ENCODE measurements around the gene RPL10L. TPM values are rescaled to one million over a fixed set of nuclear protein-coding genes. Genes with fewer than 3 reads are reported as not detected.
A peak's percentile ranks its signal among the peaks of the same experiment; 100 is the strongest.

RPL10L gene
- polyA plus RNA-seq, 2 of the 4 experiments (the other 2 are of a cell fraction) = not detected

DNA sequence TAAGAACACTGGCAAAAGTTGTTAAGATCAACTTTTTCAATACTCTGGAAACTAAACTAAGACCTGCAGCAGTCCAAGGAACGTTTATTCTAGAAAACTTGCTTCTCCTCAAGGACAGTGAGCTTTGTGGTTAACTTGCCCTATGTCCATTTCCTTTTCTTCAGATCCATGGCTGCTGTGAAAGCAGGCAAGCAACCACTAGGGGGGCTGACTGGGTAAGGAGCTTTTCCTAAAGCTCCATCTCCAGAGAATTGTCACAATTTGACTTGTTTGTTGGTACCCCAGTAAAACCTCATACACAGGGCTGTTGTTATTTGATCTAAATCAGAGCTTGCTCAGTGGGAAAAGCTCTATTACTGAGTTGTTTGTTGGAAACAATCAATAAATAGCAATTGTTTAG is 10.1 kb upstream of the RPL10L start:
- Histone ChIP-seq H3K4me3 (no peak overlapping the region), H3K9me3 (no peaks in the 10 kb centered on the region), H3K4me1 (no peaks in the 10 kb centered on the region), H3K4me2 (no peak overlapping the region), H3K27ac (no peak overlapping the region)
- peak in 1 of 2 experiments; percentile 35; a peak in 1 of 6 replicates for ATAC-seq
- peak in 1 of 2 experiments; percentile 21 for DNase-seq (ENCODE audit: low read depth in 1 of 2, low spot score in 1 of 2)
- ChIA-PET POLR2A (no interaction called here), CTCF (no interaction called here)
- TF ChIP-seq MYC (IDR thresholded peaks at IDR 0.05; ENCODE audit: borderline replicate concordance, low read length) = no peak
- TF ChIP-seq, protein P1, sequence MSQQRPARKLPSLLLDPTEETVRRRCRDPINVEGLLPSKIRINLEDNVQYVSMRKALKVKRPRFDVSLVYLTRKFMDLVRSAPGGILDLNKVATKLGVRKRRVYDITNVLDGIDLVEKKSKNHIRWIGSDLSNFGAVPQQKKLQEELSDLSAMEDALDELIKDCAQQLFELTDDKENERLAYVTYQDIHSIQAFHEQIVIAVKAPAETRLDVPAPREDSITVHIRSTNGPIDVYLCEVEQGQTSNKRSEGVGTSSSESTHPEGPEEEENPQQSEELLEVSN (IDR thresholded peaks at IDR 0.05; ENCODE audit: borderline replicate concordance, low read depth) = no peak
- TF ChIP-seq JUN (IDR thresholded peaks at IDR 0.05) = no peak
- TF ChIP-seq CTCF (IDR thresholded peaks at IDR 0.05) = no peak
- no peak for TF ChIP-seq KDM1A (IDR thresholded peaks at IDR 0.05; ENCODE audit: low read depth)
- no peak for TF ChIP-seq FOSL2 (IDR thresholded peaks at IDR 0.05)
- TF ChIP-seq FOSL2 (CRISPR knock-in tag; IDR thresholded peaks at IDR 0.05) = no peak
- TF ChIP-seq SMC3 (IDR thresholded peaks at IDR 0.05) = no peak
- TF ChIP-seq SREBF2 (IDR thresholded peaks at IDR 0.05) = no peak
- TF ChIP-seq HES2 (IDR thresholded peaks at IDR 0.05) = no peak
- no peak for TF ChIP-seq ZNF302 (CRISPR knock-in tag; IDR thresholded peaks at IDR 0.05)
- 0% methylated on average over 1 of the region's 1 CpG for WGBS (ENCODE audit: missing lambda C conversion rate)
- no peak for FAIRE-seq

GRCh38 chr14:46653031-46653755 is 1.6 kb upstream of the RPL10L start:
- H3K9me3 ChIP-seq = no peaks in the 10 kb centered on the region
- no peak for FAIRE-seq
- POLR2A ChIA-PET = no interaction called here
- DNase-seq (ENCODE audit: low read depth in 1 of 2, low spot score in 1 of 2) = no peak
- TF ChIP-seq, protein P1 (IDR thresholded peaks at IDR 0.05; ENCODE audit: borderline replicate concordance, low read depth) = no peak
- TF ChIP-seq EHF (CRISPR knock-in tag; IDR thresholded peaks at IDR 0.05) (no peak), CEBPB (IDR thresholded peaks at IDR 0.05) (no peak), POLR2A (IDR thresholded peaks at IDR 0.05; ENCODE audit: low read length) (no peak), CHD4 (IDR thresholded peaks at IDR 0.05; ENCODE audit: borderline replicate concordance) (no peak), FOSL2 (IDR thresholded peaks at IDR 0.05) (no peak), FOSL2 (CRISPR knock-in tag; IDR thresholded peaks at IDR 0.05) (no peak), ZSCAN20 (CRISPR knock-in tag; IDR thresholded peaks at IDR 0.05) (no peak)
- TF ChIP-seq, protein P2, sequence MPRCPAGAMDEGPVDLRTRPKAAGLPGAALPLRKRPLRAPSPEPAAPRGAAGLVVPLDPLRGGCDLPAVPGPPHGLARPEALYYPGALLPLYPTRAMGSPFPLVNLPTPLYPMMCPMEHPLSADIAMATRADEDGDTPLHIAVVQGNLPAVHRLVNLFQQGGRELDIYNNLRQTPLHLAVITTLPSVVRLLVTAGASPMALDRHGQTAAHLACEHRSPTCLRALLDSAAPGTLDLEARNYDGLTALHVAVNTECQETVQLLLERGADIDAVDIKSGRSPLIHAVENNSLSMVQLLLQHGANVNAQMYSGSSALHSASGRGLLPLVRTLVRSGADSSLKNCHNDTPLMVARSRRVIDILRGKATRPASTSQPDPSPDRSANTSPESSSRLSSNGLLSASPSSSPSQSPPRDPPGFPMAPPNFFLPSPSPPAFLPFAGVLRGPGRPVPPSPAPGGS (IDR thresholded peaks at IDR 0.05) = no peak
- CTCF ChIA-PET = no interaction called here
- no peak overlapping the region for H3K27ac ChIP-seq
- no peak for ATAC-seq
- H3K4me2 ChIP-seq = no peak overlapping the region
- no peak overlapping the region for H3K4me3 ChIP-seq
- H3K4me1 ChIP-seq = no peaks in the 10 kb centered on the region

DNA sequence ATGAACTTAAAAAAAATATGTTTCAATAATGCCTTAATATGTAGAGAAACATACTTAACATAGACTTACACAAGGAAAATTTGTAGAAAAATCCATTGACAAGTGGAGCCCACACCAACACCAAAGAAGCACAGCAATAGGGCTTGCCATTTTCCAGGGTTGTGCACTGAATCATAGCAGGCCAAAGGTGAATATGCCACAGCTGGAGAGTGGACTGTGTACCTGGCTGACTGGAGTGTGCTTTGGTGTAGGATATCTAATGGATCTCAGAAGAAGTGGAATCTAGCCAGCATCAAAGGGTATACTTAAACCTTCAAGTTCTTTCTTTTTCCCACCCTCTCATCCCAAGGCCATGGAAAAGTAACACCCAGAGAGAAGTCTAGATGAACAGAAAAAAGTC is 4.8 kb downstream of the RPL10L start:
- FAIRE-seq = no peak
- H3K9me3 ChIP-seq = no peaks in the 10 kb centered on the region
- POLR2A ChIA-PET = no interaction called here
- TF ChIP-seq, protein P1 (IDR thresholded peaks at IDR 0.05; ENCODE audit: borderline replicate concordance, low read depth) = no peak
- TF ChIP-seq RFX5 (IDR thresholded peaks at IDR 0.05) (no peak), CBX8 (IDR thresholded peaks at IDR 0.05) (no peak), NPAS2 (CRISPR knock-in tag; IDR thresholded peaks at IDR 0.05; ENCODE audit: borderline replicate concordance) (no peak), EP300 (IDR thresholded peaks at IDR 0.05) (no peak)
- CTCF ChIA-PET = no interaction called here
- DNase-seq (ENCODE audit: low read depth in 1 of 2, low spot score in 1 of 2) = no peak
- H3K4me2 ChIP-seq = no peak overlapping the region
- H3K27ac ChIP-seq = no peak overlapping the region
- H3K4me3 ChIP-seq = no peak overlapping the region
- no peaks in the 10 kb centered on the region for H3K4me1 ChIP-seq
- ATAC-seq = no peak
